Neural progenitor cell (in vitro differentiated cells): Measurements from ENCODE around the gene CARD19. TPM values are rescaled to one million over a fixed set of nuclear protein-coding genes. Genes with fewer than 3 reads are reported as not detected.

Source experiments
- DNase-seq: peaks from one replicate; pipeline ENCODE4 v3.0.0-alpha.2; 2016; ENCODE audit warnings: low spot score
- H2AFZ ChIP-seq: fragments of 200-600 bp; sonication (generic); replicated peaks from 2 replicates; pipeline ENCODE4 v1.6.1; 2016; ENCODE audit warnings: antibody characterized with exemption
- H3F3A ChIP-seq: fragments of 200-600 bp; sonication (generic); 2 replicates; pipeline ENCODE4 v1.6.1; 2016; ENCODE audit warnings: antibody characterized with exemption, low read depth
- H3K27ac ChIP-seq: fragments of 200-600 bp; sonication (generic); 2 replicates; pipeline ENCODE4 v1.5.1; 2016; ENCODE audit warnings: mild to moderate bottlenecking
- H3K27me3 ChIP-seq: fragments of 200-600 bp; sonication (generic); 2 replicates; pipeline ENCODE4 v1.6.1; 2016; ENCODE audit warnings: mild to moderate bottlenecking, moderate library complexity
- H3K36me3 ChIP-seq: fragments of 200-600 bp; sonication (generic); 2 replicates; pipeline ENCODE4 v1.5.1; 2016
- H3K4me1 ChIP-seq: fragments of 200-600 bp; sonication (generic); 2 replicates; pipeline ENCODE4 v1.6.1; 2016; ENCODE audit warnings: mixed run types
- H3K4me2 ChIP-seq: fragments of 200-600 bp; sonication (generic); 2 replicates; pipeline ENCODE4 v1.6.1; 2016
- H3K4me3 ChIP-seq: fragments of 200-600 bp; sonication (generic); 2 replicates; pipeline ENCODE4 v1.5.1; 2016
- H3K79me2 ChIP-seq: fragments of 200-600 bp; sonication (generic); 2 replicates; pipeline ENCODE4 v1.6.1; 2016; ENCODE audit warnings: low read depth
- H3K9ac ChIP-seq: fragments of 200-600 bp; sonication (generic); 2 replicates; pipeline ENCODE4 v1.6.1; 2016
- H3K9me3 ChIP-seq: fragments of 200-600 bp; sonication (generic); 2 replicates; pipeline ENCODE4 v1.5.1; 2016; ENCODE audit warnings: low read depth
- H4K20me1 ChIP-seq: fragments of 200-600 bp; sonication (generic); 2 replicates; pipeline ENCODE4 v1.6.1; 2016; ENCODE audit warnings: low read depth
- H3K27ac Mint-ChIP-seq: 3 replicates; pipeline ENCODE4 v1.8.0; 2021; ENCODE audit warnings: mixed read lengths
- H3K27me3 Mint-ChIP-seq: 2 replicates; pipeline ENCODE4 v1.8.0; 2022; ENCODE audit warnings: low read depth, mild to moderate bottlenecking, inconsistent platforms, moderate library complexity, mixed read lengths; ENCODE audit not compliant: insufficient read depth
- H3K36me3 Mint-ChIP-seq: 3 replicates; pipeline ENCODE4 v1.8.0; 2021; ENCODE audit warnings: mixed read lengths
- H3K4me1 Mint-ChIP-seq: 3 replicates; pipeline ENCODE4 v1.8.0; 2021; ENCODE audit warnings: mixed read lengths
- H3K4me3 Mint-ChIP-seq: 3 replicates; pipeline ENCODE4 v1.8.0; 2021; ENCODE audit warnings: mild to moderate bottlenecking, moderate library complexity, mixed read lengths
- H3K9me3 Mint-ChIP-seq: 3 replicates; pipeline ENCODE4 v1.8.0; 2020; ENCODE audit warnings: mixed read lengths
- CTCF ChIP-seq: fragments of 200-600 bp; sonication (generic); IDR thresholded peaks from 2 replicates; pipeline ENCODE4 v1.5.1; 2017; ENCODE audit warnings: antibody characterized with exemption, mild to moderate bottlenecking
- EZH2 ChIP-seq: fragments of 200-600 bp; sonication (generic); IDR thresholded peaks from 2 replicates; pipeline ENCODE4 v1.6.1; 2017; ENCODE audit warnings: antibody characterized with exemption, mild to moderate bottlenecking, moderate library complexity
- EZH2phosphoT487 ChIP-seq: fragments of 200-600 bp; sonication (generic); IDR thresholded peaks from 2 replicates; pipeline ENCODE4 v1.6.1; 2017; ENCODE audit warnings: antibody characterized with exemption
- total RNA-seq: library from RNA; depleted of rRNA; stranded (reverse); fragments of >200 nt; gene quantifications from 2 replicates; pipeline ENCODE4 v1.2.3, GENCODE V29; 2015; ENCODE audit warnings: low replicate concordance

The CARD19 gene
- total RNA-seq, 1 donor from 2014 or later = 12.3 TPM

- no peak for DNase-seq
- Mint-ChIP-seq H3K9me3 (no peaks in the 10 kb centered on the region), H3K36me3 (no peaks in the 10 kb centered on the region), H3K27ac (no peak overlapping the region), H3K4me3 (no peak overlapping the region), H3K4me1 (peaks cover 38% of the 10 kb centered on the region), H3K27me3 (peaks cover 6% of the 10 kb centered on the region)
- H2AFZ ChIP-seq = no peak overlapping the region
- H4K20me1 ChIP-seq = no peaks in the 10 kb centered on the region
- H3K79me2 ChIP-seq = no peaks in the 10 kb centered on the region
- peaks cover 8% of the 10 kb centered on the region for H3F3A ChIP-seq
- TF ChIP-seq EZH2 = no peak
- no peak for TF ChIP-seq EZH2phosphoT487
- no peak for TF ChIP-seq CTCF
- no peaks in the 10 kb centered on the region for H3K36me3 ChIP-seq
- no peaks in the 10 kb centered on the region for H3K4me1 ChIP-seq
- H3K4me3 ChIP-seq = no peak overlapping the region
- no peak overlapping the region for H3K4me2 ChIP-seq
- no peak overlapping the region for H3K9ac ChIP-seq
- H3K27me3 ChIP-seq = no peaks in the 10 kb centered on the region
- H3K9me3 ChIP-seq = no peaks in the 10 kb centered on the region
- H3K27ac ChIP-seq = no peak overlapping the region
Measured at GRCh38 chr9:93091056-93091452, 5.0 kb upstream of the CARD19 start.

GRCh38 chr9:93091453-93092081 lies 4.5 kb upstream of the CARD19 start:
- no peaks in the 10 kb centered on the region for H3K9me3 Mint-ChIP-seq
- H3K27ac Mint-ChIP-seq = peak overlapping the region; percentile 48
- DNase-seq = peak; percentile 0
- H3F3A ChIP-seq = peaks cover 8% of the 10 kb centered on the region
- no peak overlapping the region for H3K4me3 ChIP-seq
- no peaks in the 10 kb centered on the region for H3K9me3 ChIP-seq
- H3K9ac ChIP-seq = no peak overlapping the region
- H3K36me3 Mint-ChIP-seq = no peaks in the 10 kb centered on the region
- no peak overlapping the region for H3K4me2 ChIP-seq
- no peaks in the 10 kb centered on the region for H4K20me1 ChIP-seq
- H3K27me3 Mint-ChIP-seq = peaks cover 6% of the 10 kb centered on the region
- TF ChIP-seq CTCF = no peak
- no peak for TF ChIP-seq EZH2phosphoT487
- no peak for TF ChIP-seq EZH2
- H3K27me3 ChIP-seq = peaks cover 2% of the 10 kb centered on the region
- no peaks in the 10 kb centered on the region for H3K79me2 ChIP-seq
- H3K4me3 Mint-ChIP-seq = no peak overlapping the region
- no peak overlapping the region for H3K27ac ChIP-seq
- no peaks in the 10 kb centered on the region for H3K4me1 ChIP-seq
- peaks cover 38% of the 10 kb centered on the region for H3K4me1 Mint-ChIP-seq
- H2AFZ ChIP-seq = no peak overlapping the region
- H3K36me3 ChIP-seq = no peaks in the 10 kb centered on the region

DNA sequence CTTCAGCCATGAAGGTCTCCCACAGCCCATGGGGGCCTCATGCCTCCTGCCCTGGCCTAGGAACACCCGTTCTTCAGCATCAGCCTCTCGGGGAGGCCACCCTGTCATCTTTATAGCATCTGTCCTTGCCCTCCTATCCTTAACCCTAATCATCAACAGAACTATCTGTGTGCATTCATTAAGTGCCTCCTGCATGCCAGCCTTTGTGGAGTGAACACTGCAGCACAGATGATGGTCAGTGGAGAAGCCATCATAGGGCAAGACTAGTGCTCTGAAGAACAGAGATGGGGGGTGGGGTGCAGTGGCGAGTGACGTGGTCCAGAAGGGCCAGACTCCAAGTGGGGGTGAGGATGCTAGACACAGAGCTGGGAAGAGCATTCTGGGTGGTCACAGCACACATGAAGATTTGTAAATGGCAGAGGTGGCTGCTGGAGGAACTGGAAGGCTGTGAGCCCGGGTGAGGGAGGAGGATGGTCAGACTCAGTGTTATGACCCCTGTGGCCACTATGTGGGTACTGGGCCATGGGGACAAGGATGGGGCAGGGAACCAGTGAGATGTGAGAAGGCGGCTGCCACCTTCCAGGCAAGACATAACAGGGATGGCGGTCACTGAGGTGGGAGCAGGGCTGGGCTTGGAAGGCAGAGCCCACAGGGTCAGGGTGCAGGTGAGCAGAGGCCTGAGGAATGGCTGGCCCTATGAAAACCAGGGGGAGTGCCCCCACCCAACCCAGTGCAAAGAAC lies 3.6 kb upstream of the CARD19 start:
- no peaks in the 10 kb centered on the region for H3K36me3 ChIP-seq
- no peak for TF ChIP-seq EZH2phosphoT487
- TF ChIP-seq CTCF = no peak
- TF ChIP-seq EZH2 = no peak
- H3K36me3 Mint-ChIP-seq = no peaks in the 10 kb centered on the region
- H3K9ac ChIP-seq = no peak overlapping the region
- peaks cover 5% of the 10 kb centered on the region for H3K4me1 ChIP-seq
- no peaks in the 10 kb centered on the region for H3K9me3 Mint-ChIP-seq
- no peak overlapping the region for H3K4me3 Mint-ChIP-seq
- peaks cover 6% of the 10 kb centered on the region for H3K27me3 Mint-ChIP-seq
- peaks cover 10% of the 10 kb centered on the region for H3F3A ChIP-seq
- peaks cover 45% of the 10 kb centered on the region for H3K4me1 Mint-ChIP-seq
- H3K79me2 ChIP-seq = peaks cover 6% of the 10 kb centered on the region
- DNase-seq = no peak
- H3K4me2 ChIP-seq = no peak overlapping the region
- H2AFZ ChIP-seq = no peak overlapping the region
- H4K20me1 ChIP-seq = no peaks in the 10 kb centered on the region
- H3K9me3 ChIP-seq = no peaks in the 10 kb centered on the region
- H3K27ac ChIP-seq = no peak overlapping the region
- peaks cover 10% of the 10 kb centered on the region for H3K27me3 ChIP-seq
- H3K4me3 ChIP-seq = no peak overlapping the region
- H3K27ac Mint-ChIP-seq = peak overlapping the region; percentile 48
